NCI-H1417 treated with DMSO at 0.1 percent for 48 hours (cell line): ENCODE measurements around the gene TRIM60.
"Not testable (repeated sequence)": the region's sequence is repeated elsewhere in the genome, so short reads cannot be mapped to it uniquely, and the experiment has no call there.

Source experiments
- DNase-seq: peaks from one replicate; lab custom pipeline; 2025; lab: John Stamatoyannopoulos, UW

TRIM60 gene

GRCh38 chr4:165031436-165032211 is at the start of gene TRIM60:
Gene TRIM60 (plus strand): TSS chr4:165031999. CDS start chr4:165040073, 8,074 bp downstream.
- DNase-seq: no peak

GRCh38 chr4:164989471-164989870 is 42.3 kb upstream of the TRIM60 start:
- DNase-seq: no peak

GRCh38 chr4:164990786-164991185 is 41.0 kb upstream of the TRIM60 start:
- DNase-seq: not testable (repeated sequence)

- DNase-seq: not testable (repeated sequence)
Observed at GRCh38 chr4:164996123-164996522, 35.7 kb upstream of the TRIM60 start.

- no peak for DNase-seq
Observed at GRCh38 chr4:164997324-164997723, 34.5 kb upstream of the TRIM60 start.

GRCh38 chr4:164997941-164998340 is 33.9 kb upstream of the TRIM60 start:
- DNase-seq: no peak

GRCh38 chr4:164998526-164999080 is 33.2 kb upstream of the TRIM60 start:
- DNase-seq: not testable (repeated sequence)

GRCh38 chr4:165001957-165002356 is 29.8 kb upstream of the TRIM60 start:
- not testable (repeated sequence) for DNase-seq

GRCh38 chr4:165005352-165005925 is 26.4 kb upstream of the TRIM60 start:
- DNase-seq: no peak

- DNase-seq: no peak
Observed at GRCh38 chr4:165006456-165006855, 25.3 kb upstream of the TRIM60 start.

- no peak for DNase-seq
Observed at GRCh38 chr4:165006886-165007285, 24.9 kb upstream of the TRIM60 start.

GRCh38 chr4:165009493-165010227 is 22.1 kb upstream of the TRIM60 start:
- DNase-seq: no peak

- no peak for DNase-seq
Observed at GRCh38 chr4:165010487-165010886, 21.3 kb upstream of the TRIM60 start.

- no peak for DNase-seq
Observed at GRCh38 chr4:165010991-165011390, 20.8 kb upstream of the TRIM60 start.

- no peak for DNase-seq
Observed at GRCh38 chr4:165011403-165011802, 20.4 kb upstream of the TRIM60 start.

GRCh38 chr4:165013691-165014090 is 18.1 kb upstream of the TRIM60 start:
- no peak for DNase-seq

- DNase-seq: no peak
Observed at GRCh38 chr4:165016971-165017370, 14.8 kb upstream of the TRIM60 start.

- not testable (repeated sequence) for DNase-seq
Observed at GRCh38 chr4:165019995-165020394, 11.8 kb upstream of the TRIM60 start.

- not testable (repeated sequence) for DNase-seq
Observed at GRCh38 chr4:165025782-165026181, 6.0 kb upstream of the TRIM60 start.

- DNase-seq: no peak
Observed at GRCh38 chr4:165027762-165028402, 3.9 kb upstream of the TRIM60 start.

GRCh38 chr4:165048170-165048569 is 16.4 kb downstream of the TRIM60 start:
- no peak for DNase-seq

- DNase-seq: no peak
Observed at GRCh38 chr4:165052627-165053026, 20.8 kb downstream of the TRIM60 start.
